AG10803 (cell line): Measurements from ENCODE around the gene CNTNAP2.

Source experiments
- DNase-seq: peaks from one replicate; pipeline ENCODE4 v3.0.0; 2010; ENCODE audit warnings: low read depth
- H3K4me3 ChIP-seq: 2 replicates; pipeline ENCODE4 v1.5.1; 2011; ENCODE audit warnings: mild to moderate bottlenecking, low read length, control low read depth
- TF ChIP-seq, protein P1 (sequence below): conservative IDR thresholded peaks from 2 replicates; pipeline ENCODE4 v1.5.1; 2011; ENCODE audit warnings: mild to moderate bottlenecking, low read length, control low read depth, inconsistent platforms

CNTNAP2 gene

DNA sequence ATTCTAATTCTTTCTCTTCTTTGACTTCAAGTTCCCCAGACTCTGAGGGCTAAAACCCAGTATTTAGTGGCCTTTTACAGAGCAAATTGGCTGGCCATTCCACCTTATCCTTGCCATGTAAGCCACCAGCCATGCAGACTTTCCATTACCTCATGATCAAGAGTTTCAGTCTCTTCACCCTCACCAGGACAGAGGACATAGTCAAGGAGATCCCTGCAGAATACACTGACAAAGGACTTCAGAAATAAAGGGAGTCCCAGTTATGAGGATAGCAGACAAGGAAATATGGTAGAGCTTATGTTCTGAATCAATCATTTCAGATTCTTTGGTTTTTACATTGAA is 1393.6 kb downstream of the CNTNAP2 start:
- TF ChIP-seq, protein P1, sequence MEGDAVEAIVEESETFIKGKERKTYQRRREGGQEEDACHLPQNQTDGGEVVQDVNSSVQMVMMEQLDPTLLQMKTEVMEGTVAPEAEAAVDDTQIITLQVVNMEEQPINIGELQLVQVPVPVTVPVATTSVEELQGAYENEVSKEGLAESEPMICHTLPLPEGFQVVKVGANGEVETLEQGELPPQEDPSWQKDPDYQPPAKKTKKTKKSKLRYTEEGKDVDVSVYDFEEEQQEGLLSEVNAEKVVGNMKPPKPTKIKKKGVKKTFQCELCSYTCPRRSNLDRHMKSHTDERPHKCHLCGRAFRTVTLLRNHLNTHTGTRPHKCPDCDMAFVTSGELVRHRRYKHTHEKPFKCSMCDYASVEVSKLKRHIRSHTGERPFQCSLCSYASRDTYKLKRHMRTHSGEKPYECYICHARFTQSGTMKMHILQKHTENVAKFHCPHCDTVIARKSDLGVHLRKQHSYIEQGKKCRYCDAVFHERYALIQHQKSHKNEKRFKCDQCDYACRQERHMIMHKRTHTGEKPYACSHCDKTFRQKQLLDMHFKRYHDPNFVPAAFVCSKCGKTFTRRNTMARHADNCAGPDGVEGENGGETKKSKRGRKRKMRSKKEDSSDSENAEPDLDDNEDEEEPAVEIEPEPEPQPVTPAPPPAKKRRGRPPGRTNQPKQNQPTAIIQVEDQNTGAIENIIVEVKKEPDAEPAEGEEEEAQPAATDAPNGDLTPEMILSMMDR: no peak
- DNase-seq: no peak
- no peak overlapping the region for H3K4me3 ChIP-seq

DNA sequence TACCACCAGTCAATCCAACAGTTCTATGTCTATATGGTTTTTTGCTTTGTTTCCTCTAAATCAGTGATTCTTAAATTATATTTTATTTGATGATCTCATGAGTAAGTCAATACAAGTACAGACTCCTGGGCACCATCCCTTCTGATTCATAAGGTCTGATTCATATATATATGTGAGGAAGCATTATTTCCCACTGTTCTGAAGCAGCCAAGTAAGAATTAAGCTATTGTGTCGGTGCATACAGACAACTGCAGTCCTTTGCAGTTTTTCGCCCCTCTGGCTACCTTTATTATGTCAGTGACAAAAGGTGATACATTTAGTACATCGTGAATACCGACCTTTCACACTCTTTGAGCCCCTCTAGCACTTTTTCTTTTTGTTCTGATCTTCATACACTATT is 1394.3 kb downstream of the CNTNAP2 start:
- TF ChIP-seq, protein P1: no peak
- peak; percentile 46 for DNase-seq
- no peak overlapping the region for H3K4me3 ChIP-seq

DNA sequence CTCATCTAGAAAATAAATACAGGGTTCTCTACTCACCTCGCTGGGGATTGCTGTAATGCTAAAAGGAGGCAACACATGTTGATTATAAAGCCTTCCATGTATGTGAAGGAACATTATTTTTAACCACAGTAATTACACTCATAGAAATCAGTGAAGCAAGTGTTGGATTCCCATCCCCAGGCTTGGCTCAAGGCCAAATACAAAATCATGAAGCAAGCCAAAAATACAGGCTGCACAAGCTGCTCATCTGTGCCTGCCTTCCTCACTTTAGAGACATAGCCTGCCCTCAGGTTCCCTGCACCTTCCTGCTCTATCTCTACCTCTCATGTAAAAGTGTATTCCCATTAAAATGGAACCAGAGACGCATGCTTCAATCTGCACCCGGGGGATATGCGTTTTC is 1396.8 kb downstream of the CNTNAP2 start:
- TF ChIP-seq, protein P1: no peak
- DNase-seq: peak; percentile 4
- no peak overlapping the region for H3K4me3 ChIP-seq

DNA sequence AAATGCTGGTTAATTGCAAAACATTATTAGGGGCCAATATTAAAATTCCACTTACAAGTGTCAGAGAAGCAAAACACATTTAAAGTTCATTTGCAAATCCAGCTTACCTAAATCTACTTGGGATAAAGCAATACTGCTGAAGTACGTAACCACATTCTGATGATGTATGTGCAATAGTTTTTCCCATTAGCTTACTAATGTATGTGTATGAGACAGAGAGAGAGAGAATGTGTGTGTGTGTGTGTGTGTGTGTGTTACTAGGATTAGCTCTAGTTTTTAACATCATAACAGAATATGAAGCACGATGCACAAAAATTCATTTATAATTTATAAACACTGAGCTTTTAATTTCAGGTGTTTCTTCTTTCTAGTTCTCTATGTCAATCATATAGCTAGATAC is 1399.8 kb downstream of the CNTNAP2 start:
- TF ChIP-seq, protein P1: no peak
- H3K4me3 ChIP-seq: no peak overlapping the region
- peak; percentile 10 for DNase-seq

DNA sequence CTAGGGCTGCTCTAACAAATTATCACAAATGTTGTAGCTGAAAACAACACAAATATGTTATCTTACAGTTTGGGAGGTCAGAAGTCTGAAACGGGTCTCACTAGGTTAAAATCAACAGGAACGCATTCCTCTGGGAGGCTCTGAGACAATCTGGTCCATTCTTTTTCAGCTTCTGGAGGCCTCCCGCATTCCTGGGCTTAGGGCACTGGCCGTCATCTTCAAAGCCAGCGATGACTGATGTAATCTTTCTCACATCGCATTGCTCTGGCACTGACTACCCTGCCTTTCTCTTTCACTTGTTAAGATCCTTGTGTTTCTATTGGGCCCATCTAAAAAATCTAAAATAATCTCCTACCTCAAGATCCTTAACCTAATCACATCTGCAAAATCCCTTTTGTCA is 1402.5 kb downstream of the CNTNAP2 start:
- DNase-seq: peak; percentile 68
- H3K4me3 ChIP-seq: no peak overlapping the region
- TF ChIP-seq, protein P1: no peak

DNA sequence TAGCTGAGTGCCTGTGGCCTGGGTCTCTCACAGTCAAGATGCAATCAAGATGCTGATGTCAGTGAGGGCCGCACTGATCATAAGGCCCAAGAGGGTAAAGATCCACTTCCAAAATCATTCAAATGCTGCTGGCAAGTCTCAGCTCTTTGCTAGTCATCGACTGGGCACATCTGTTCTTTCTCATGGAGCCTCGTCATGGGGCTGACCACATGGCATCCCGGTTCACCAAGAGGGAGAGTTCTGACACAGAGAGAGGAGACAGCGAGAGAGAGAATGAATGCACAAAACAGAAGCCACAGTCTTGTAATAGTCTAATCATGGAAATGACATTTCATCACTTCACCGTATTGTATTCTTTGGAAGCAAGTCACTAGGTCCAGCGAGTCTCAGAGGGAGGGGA is 1406.5 kb downstream of the CNTNAP2 start:
- TF ChIP-seq, protein P1: no peak
- no peak overlapping the region for H3K4me3 ChIP-seq
- DNase-seq: peak; percentile 76

DNA sequence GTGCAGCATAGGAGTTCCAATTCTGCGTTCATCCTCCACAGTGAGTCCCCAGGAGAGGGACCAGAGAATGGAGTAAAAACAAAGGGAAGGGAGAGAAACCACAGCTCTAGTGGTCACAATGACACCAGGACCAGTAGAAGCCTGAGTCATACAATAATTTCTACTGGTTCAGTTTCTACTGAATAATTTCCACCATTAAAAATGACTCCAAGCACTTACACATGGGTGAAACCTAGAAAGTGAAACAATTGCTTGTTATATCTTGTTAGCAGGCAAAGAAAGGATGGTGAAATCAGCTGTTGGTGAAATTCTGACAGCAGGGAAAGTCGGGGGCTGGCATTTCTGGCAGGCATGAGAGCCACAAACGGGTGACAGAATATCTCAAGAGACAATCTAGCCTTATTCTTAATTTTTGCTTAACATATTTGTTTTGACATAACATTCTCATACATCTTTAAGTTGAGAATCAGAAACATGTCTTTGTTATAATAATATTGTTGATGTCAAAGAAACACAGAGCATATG is 1408.2 kb downstream of the CNTNAP2 start:
- TF ChIP-seq, protein P1: no peak
- peak; percentile 4 for DNase-seq
- H3K4me3 ChIP-seq: no peak overlapping the region
